ENCODE results near the gene FBXO4.
A peak's percentile ranks its signal among the peaks of the same experiment; 100 is the strongest.

Gene FBXO4

GRCh38 chr5:41903892-41904799 lies 20.9 kb upstream of the FBXO4 start, which contains the start of gene RIMOC1:
Gene RIMOC1 (plus strand): TSS chr5:41904344. CDS start chr5:41904368, 24 bp downstream.
- peak; percentile 47 for DNase-seq (ENCODE audit: insufficient read length, low spot score)
- TF ChIP-seq, protein P1, sequence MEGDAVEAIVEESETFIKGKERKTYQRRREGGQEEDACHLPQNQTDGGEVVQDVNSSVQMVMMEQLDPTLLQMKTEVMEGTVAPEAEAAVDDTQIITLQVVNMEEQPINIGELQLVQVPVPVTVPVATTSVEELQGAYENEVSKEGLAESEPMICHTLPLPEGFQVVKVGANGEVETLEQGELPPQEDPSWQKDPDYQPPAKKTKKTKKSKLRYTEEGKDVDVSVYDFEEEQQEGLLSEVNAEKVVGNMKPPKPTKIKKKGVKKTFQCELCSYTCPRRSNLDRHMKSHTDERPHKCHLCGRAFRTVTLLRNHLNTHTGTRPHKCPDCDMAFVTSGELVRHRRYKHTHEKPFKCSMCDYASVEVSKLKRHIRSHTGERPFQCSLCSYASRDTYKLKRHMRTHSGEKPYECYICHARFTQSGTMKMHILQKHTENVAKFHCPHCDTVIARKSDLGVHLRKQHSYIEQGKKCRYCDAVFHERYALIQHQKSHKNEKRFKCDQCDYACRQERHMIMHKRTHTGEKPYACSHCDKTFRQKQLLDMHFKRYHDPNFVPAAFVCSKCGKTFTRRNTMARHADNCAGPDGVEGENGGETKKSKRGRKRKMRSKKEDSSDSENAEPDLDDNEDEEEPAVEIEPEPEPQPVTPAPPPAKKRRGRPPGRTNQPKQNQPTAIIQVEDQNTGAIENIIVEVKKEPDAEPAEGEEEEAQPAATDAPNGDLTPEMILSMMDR (IDR thresholded peaks at IDR 0.05; ENCODE audit: insufficient read depth, missing control alignments): no peak
- no peak for FAIRE-seq

DNA sequence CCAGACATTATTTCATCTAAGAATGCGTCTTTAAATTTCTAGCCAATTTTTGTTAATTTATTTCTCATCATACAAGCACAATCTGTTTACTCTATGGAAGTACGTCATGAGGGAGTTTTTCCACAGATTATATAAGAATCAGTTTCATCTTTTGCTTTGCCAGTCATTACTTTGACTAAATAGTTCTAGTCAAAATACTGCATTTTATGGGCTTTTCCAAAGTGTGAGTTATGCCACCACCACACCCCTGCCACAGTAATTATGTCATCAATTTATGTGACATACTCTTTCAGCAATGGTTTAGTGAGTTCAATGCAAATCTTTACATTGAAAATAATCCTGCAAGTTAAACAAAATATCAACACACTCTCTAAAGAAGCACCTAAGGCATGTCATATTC lies 18.9 kb upstream of the FBXO4 start:
- FAIRE-seq (no peak), DNase-seq (ENCODE audit: insufficient read length, low spot score) (no peak)
- TF ChIP-seq, protein P1 (IDR thresholded peaks at IDR 0.05; ENCODE audit: insufficient read depth, missing control alignments): no peak

DNA sequence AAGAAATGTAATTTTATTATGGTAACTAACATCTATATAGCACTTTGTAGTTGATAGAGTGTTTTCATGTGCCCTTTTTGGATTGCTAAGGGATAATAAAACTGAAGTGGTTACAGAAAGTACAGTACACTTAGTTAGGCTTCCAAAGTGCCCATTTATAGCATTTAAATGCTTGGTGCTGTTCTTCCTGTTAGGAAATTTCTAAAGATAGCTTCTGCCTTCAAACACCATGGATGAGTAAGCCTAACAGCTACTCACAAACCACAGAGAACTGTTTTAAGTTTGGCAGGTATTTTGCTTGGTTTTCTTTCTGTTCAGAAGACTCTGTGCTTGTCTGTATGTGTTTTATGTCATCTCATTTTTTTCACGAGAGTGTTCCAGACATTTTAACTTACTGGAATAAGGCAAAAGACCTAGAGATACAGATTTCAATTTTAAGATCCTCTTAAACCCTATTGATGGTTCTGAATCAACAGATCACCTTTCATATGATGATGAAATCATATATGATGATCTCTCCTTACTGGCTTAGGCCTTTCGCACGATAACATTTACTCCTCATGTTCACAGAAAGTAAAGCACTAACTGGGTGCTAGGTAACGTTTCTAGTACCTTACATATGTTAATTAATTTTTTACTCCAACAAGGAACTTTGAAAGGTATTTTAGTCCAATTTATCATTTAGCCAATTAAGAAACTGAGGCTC lies 16.6 kb upstream of the FBXO4 start:
- TF ChIP-seq, protein P1 (IDR thresholded peaks at IDR 0.05; ENCODE audit: insufficient read depth, missing control alignments): no peak
- no peak for FAIRE-seq
- DNase-seq (ENCODE audit: insufficient read length, low spot score): no peak

DNA sequence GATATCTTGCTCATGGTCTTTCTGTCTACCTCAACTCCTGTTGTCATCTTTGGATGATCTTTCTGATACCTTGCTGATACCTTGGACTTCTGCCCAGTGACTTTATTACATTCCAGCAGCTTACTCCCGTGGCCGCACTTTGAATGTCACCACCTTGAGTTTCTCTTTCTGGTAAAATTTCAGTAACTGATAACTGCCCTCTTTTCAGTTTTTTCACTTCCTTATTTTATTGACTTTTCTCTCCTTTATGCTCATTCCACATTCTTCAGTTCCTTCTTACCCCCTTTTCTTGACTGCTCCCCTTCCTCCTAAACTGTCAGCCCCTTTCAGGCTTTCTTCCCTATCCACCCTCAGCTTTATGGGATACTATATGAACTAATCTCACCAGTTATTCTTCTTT lies 7.0 kb upstream of the FBXO4 start:
- TF ChIP-seq, protein P1 (IDR thresholded peaks at IDR 0.05; ENCODE audit: insufficient read depth, missing control alignments): no peak
- DNase-seq (ENCODE audit: insufficient read length, low spot score) (no peak), FAIRE-seq (no peak)

DNA sequence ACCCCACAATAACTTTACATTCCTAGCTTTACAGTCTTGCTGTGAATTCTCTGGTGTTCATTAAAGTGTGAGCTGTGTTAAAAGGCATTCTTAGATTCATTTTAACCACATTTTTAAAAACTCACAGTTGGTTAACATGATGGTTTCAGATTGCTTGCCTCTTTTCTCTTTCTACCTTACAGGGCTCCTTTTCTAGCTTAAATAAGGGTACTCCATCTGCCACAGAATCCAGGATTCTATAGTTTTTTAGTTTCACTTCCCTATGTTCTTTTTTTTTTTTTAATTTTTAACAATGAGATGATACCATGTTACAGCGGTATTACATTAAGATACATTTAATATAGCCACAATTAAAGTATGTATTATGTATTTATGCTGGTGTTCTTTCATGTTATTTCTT lies 3.9 kb upstream of the FBXO4 start:
- no peak for FAIRE-seq
- TF ChIP-seq, protein P1 (IDR thresholded peaks at IDR 0.05; ENCODE audit: insufficient read depth, missing control alignments): no peak
- no peak for DNase-seq (ENCODE audit: insufficient read length, low spot score)

DNA sequence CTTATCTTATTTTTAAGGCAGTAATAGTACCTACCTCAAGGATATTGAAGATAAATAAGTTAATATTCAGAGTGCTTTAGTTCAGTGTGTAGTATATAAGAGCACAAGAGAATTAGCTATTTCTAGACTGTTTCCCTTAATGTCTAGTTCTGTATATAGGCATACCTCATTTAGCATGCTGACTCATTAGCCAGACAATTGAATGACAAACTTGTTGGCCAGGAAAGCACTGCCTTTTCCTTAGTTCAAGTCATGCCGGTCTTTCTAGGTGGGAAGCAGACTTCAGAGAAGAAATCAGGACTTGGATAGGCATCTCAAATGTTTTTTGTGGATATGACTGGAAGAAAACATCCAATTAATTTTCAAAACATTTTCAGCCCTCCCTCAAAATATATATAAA lies 3.2 kb upstream of the FBXO4 start:
- no peak for DNase-seq (ENCODE audit: insufficient read length, low spot score)
- FAIRE-seq: no peak
- TF ChIP-seq, protein P1 (IDR thresholded peaks at IDR 0.05; ENCODE audit: insufficient read depth, missing control alignments): no peak

DNA sequence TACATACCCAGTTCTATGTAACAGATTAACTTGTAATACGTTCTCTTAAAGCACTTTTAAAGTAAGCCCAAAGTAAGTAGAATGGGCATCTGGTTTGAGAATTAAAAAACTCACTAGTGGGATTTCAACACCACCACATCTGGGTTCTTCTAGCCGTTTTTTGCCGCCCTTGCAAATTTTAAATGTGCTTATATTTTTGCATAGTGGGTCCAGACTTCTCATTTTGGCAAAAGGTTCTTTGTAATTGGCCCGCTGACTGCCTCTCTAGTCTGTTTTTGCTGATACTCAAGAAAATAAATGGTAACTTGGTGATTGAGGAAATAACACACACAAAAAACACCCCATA lies 582 bp upstream of the FBXO4 start:
- FAIRE-seq: no peak
- DNase-seq (ENCODE audit: insufficient read length, low spot score): no peak

More for the DNA sequence above, 582 bp upstream of the FBXO4 start:
- TF ChIP-seq, protein P1 (IDR thresholded peaks at IDR 0.05; ENCODE audit: insufficient read depth, missing control alignments): no peak

Data from D721Med (cell line).